SIG-M5 (cell line): ENCODE results near the gene FCHO1.

Source experiments
- DNase-seq: peaks from one replicate; lab custom pipeline; 2025; lab: John Stamatoyannopoulos, UW

FCHO1 gene

GRCh38 chr19:17751103-17751911 lies at the start of gene FCHO1:
FCHO1 (plus strand) TSS chr19:17751477; CDS start chr19:17755165, 3,688 bp downstream.
- no peak for DNase-seq

GRCh38 chr19:17703824-17704463 lies 47.3 kb upstream of the FCHO1 start:
- no peak for DNase-seq

GRCh38 chr19:17706750-17707181 lies 44.5 kb upstream of the FCHO1 start:
- DNase-seq: no peak

GRCh38 chr19:17711851-17712250 lies 39.4 kb upstream of the FCHO1 start:
- no peak for DNase-seq

GRCh38 chr19:17716309-17716929 lies 34.9 kb upstream of the FCHO1 start:
- DNase-seq: no peak

- no peak for DNase-seq
Observed at GRCh38 chr19:17718550-17718946, 32.7 kb upstream of the FCHO1 start.

GRCh38 chr19:17718947-17719711 lies 32.1 kb upstream of the FCHO1 start, which contains the start of gene MAP1S:
MAP1S (plus strand) TSS chr19:17719480; CDS start chr19:17719503, 23 bp downstream.
- DNase-seq: no peak

GRCh38 chr19:17719730-17720400 lies 31.4 kb upstream of the FCHO1 start:
- no peak for DNase-seq

- DNase-seq: no peak
Observed at GRCh38 chr19:17720440-17720839, 30.8 kb upstream of the FCHO1 start.

GRCh38 chr19:17721111-17721628 lies 30.1 kb upstream of the FCHO1 start:
- DNase-seq: no peak

- DNase-seq: no peak
Observed at GRCh38 chr19:17721821-17722220, 29.5 kb upstream of the FCHO1 start.

GRCh38 chr19:17722655-17723240 lies 28.5 kb upstream of the FCHO1 start:
- no peak for DNase-seq

GRCh38 chr19:17724655-17725054 lies 26.6 kb upstream of the FCHO1 start:
- DNase-seq: no peak

- no peak for DNase-seq
Observed at GRCh38 chr19:17725422-17726078, 25.7 kb upstream of the FCHO1 start.

- no peak for DNase-seq
Observed at GRCh38 chr19:17726136-17726741, 25.0 kb upstream of the FCHO1 start.

- DNase-seq: no peak
Observed at GRCh38 chr19:17726964-17727773, 24.1 kb upstream of the FCHO1 start.

GRCh38 chr19:17727843-17728242 lies 23.4 kb upstream of the FCHO1 start:
- DNase-seq: no peak

GRCh38 chr19:17733127-17733526 lies 18.1 kb upstream of the FCHO1 start:
- DNase-seq: no peak

GRCh38 chr19:17734146-17734545 lies 17.1 kb upstream of the FCHO1 start:
- DNase-seq: no peak
